GM23248 (cell line): ENCODE data around the gene NFXL1. TPM values are rescaled to one million over a fixed set of nuclear protein-coding genes. Genes with fewer than 3 reads are reported as not detected.

Experiments used
- DNase-seq: peaks from one replicate; pipeline ENCODE4 v3.0.0-alpha.2; 2015
- H2AFZ ChIP-seq: fragments of 200-600 bp; sonication (generic); 2 replicates; pipeline ENCODE4 v1.6.1; 2016; ENCODE audit warnings: antibody characterized with exemption
- H3F3A ChIP-seq: fragments of 200-600 bp; sonication (generic); 2 replicates; pipeline ENCODE4 v1.6.1; 2016; ENCODE audit warnings: mild to moderate bottlenecking, antibody characterized with exemption, mixed run types; ENCODE audit not compliant: insufficient read depth
- H3K27ac ChIP-seq: fragments of 200-600 bp; sonication (generic); 2 replicates; pipeline ENCODE4 v1.5.1; 2016; ENCODE audit warnings: mild to moderate bottlenecking
- H3K27me3 ChIP-seq: fragments of 200-600 bp; sonication (generic); replicated peaks from 2 replicates; pipeline ENCODE4 v1.6.1; 2016; ENCODE audit warnings: mild to moderate bottlenecking; ENCODE audit not compliant: insufficient read depth
- H3K36me3 ChIP-seq: fragments of 200-600 bp; sonication (generic); 2 replicates; pipeline ENCODE4 v1.6.1; 2016; ENCODE audit warnings: low read depth, mild to moderate bottlenecking
- H3K4me1 ChIP-seq: fragments of 200-600 bp; sonication (generic); 2 replicates; pipeline ENCODE4 v1.6.1; 2016; ENCODE audit warnings: mild to moderate bottlenecking; ENCODE audit not compliant: insufficient read depth
- H3K4me2 ChIP-seq: fragments of 200-600 bp; sonication (generic); one replicate; pipeline ENCODE4 v1.6.1; 2016; ENCODE audit warnings: mild to moderate bottlenecking; ENCODE audit not compliant: unreplicated experiment
- H3K4me3 ChIP-seq: fragments of 200-600 bp; sonication (generic); 2 replicates; pipeline ENCODE4 v1.5.1; 2016; ENCODE audit warnings: mild to moderate bottlenecking
- H3K79me2 ChIP-seq: fragments of 200-600 bp; sonication (generic); 2 replicates; pipeline ENCODE4 v1.6.1; 2016; ENCODE audit warnings: mild to moderate bottlenecking; ENCODE audit not compliant: insufficient read depth
- H3K9ac ChIP-seq: fragments of 200-600 bp; sonication (generic); 2 replicates; pipeline ENCODE4 v1.6.1; 2016; ENCODE audit warnings: mild to moderate bottlenecking
- H3K9me2 ChIP-seq: fragments of 200-600 bp; sonication (generic); 2 replicates; pipeline ENCODE4 v1.6.1; 2016; ENCODE audit warnings: mixed run types, mild to moderate bottlenecking, moderate library complexity; ENCODE audit not compliant: insufficient read depth
- H3K9me3 ChIP-seq: fragments of 200-600 bp; sonication (generic); one replicate; pipeline ENCODE4 v1.6.1; 2017; ENCODE audit warnings: low read depth
- H4K20me1 ChIP-seq: fragments of 200-600 bp; sonication (generic); 2 replicates; pipeline ENCODE4 v1.6.0; 2016; ENCODE audit not compliant: insufficient read depth
- EZH2 ChIP-seq: fragments of 200-600 bp; sonication (generic); IDR thresholded peaks from 2 replicates; pipeline ENCODE4 v1.6.1; 2018; ENCODE audit warnings: antibody characterized with exemption, mild to moderate bottlenecking; ENCODE audit not compliant: insufficient read depth, poor library complexity, severe bottlenecking
- EZH2phosphoT487 ChIP-seq: fragments of 200-600 bp; sonication (generic); IDR thresholded peaks from 2 replicates; pipeline ENCODE4 v1.6.1; 2018; ENCODE audit warnings: antibody characterized with exemption, moderate library complexity, mild to moderate bottlenecking, low read depth; ENCODE audit not compliant: insufficient read depth
- WGBS, 2 experiments: methylation state at CpG; one replicate each; pipeline ENCODE4 v1.1.6; 2015 to 2017; ENCODE audit warnings: low lambda C conversion rate in 2 of 2, low coverage in 1 of 2; ENCODE audit errors: missing lambda C conversion rate in 2 of 2; 5-methylcytosine and 5-hydroxymethylcytosine counted together
- in situ Hi-C: fragments of 300-500 bp; cut with MboI; formaldehyde crosslinking; loops from 2 replicates; pipeline ENCODE4 v1.15.0; 2020
- polyA plus RNA-seq: library from polyadenylated mRNA; unstranded; fragments of >200 nt; fragmentation: Nextera tagmentation; extraction: Ambion mirVana; gene quantifications from 2 replicates; pipeline ENCODE4 v1.2.1, GENCODE V29; 2016
- total RNA-seq: library from RNA; depleted of rRNA; stranded (reverse); fragments of >200 nt; shearing (Covaris generic); gene quantifications from 2 replicates; pipeline ENCODE4 v1.2.3, GENCODE V29; 2014

The NFXL1 gene
- total and polyA plus RNA-seq, 2 experiments from 2014 or later, result 4.6 to 7.7 TPM

DNA sequence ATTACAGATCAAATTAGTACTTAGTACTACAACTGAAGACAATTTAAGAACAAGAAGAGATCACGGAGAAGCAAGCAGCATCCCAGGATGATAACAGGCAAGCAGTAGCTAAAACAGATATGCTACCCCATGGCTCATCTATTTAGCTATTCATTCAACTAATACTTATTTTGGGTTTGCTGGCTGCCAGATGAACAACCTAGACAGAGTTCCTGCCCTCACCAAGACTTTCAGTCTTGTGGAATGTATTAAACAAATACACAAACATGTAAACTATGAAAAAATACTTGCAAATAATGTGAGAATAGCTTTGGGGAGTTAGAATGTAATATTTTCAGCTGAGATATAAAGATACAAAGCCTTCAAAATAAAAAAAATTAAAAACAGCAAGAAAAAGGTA is 74.1 kb downstream of the NFXL1 start:
- H3K4me2 ChIP-seq, result no peak overlapping the region
- no peak overlapping the region for H2AFZ ChIP-seq
- peaks cover 14% of the 10 kb centered on the region for H3K4me1 ChIP-seq
- H3K27ac ChIP-seq, result no peak overlapping the region
- H3F3A ChIP-seq, result peaks cover 25% of the 10 kb centered on the region
- in situ Hi-C loops, result no loop called here
- H4K20me1 ChIP-seq, result no peaks in the 10 kb centered on the region
- H3K9me3 ChIP-seq, result no peaks in the 10 kb centered on the region
- no peaks in the 10 kb centered on the region for H3K79me2 ChIP-seq
- no peak overlapping the region for H3K4me3 ChIP-seq
- no peak overlapping the region for H3K9ac ChIP-seq
- WGBS, 2 experiments, result 95 to 97% methylated on average over 1 of the region's 1 CpG
- H3K9me2 ChIP-seq, result no peaks in the 10 kb centered on the region
- TF ChIP-seq EZH2phosphoT487, result no peak
- no peak for TF ChIP-seq EZH2
- H3K27me3 ChIP-seq, result no peaks in the 10 kb centered on the region
- no peak for DNase-seq
- 0 out of 2 replicates have a peak, but pooled peaks cover 4% of the 10 kb centered on the region for H3K36me3 ChIP-seq

GRCh38 chr4:47839259-47839658 is 75.1 kb downstream of the NFXL1 start:
- no peak overlapping the region for H3K27ac ChIP-seq
- no peak overlapping the region for H2AFZ ChIP-seq
- H3K9me3 ChIP-seq, result no peaks in the 10 kb centered on the region
- no peaks in the 10 kb centered on the region for H3K9me2 ChIP-seq
- TF ChIP-seq EZH2phosphoT487 (no peak), EZH2 (no peak)
- peak; percentile 46 for DNase-seq
- no peak overlapping the region for H3K4me3 ChIP-seq
- in situ Hi-C loops, result loop anchor here (10.0 kb wide), 1 partner anchor 134 kb away; no protein-coding TSS in a partner anchor
- H3K36me3 ChIP-seq, result 0 out of 2 replicates have a peak, but pooled peaks cover 4% of the 10 kb centered on the region
- peaks cover 14% of the 10 kb centered on the region for H3K4me1 ChIP-seq
- no peak overlapping the region for H3K4me2 ChIP-seq
- 59 to 62% methylated on average over 5 of the region's 5 CpGs for WGBS, 2 experiments
- H4K20me1 ChIP-seq, result no peaks in the 10 kb centered on the region
- peaks cover 25% of the 10 kb centered on the region for H3F3A ChIP-seq
- H3K27me3 ChIP-seq, result no peaks in the 10 kb centered on the region
- H3K79me2 ChIP-seq, result no peaks in the 10 kb centered on the region
- H3K9ac ChIP-seq, result no peak overlapping the region

DNA sequence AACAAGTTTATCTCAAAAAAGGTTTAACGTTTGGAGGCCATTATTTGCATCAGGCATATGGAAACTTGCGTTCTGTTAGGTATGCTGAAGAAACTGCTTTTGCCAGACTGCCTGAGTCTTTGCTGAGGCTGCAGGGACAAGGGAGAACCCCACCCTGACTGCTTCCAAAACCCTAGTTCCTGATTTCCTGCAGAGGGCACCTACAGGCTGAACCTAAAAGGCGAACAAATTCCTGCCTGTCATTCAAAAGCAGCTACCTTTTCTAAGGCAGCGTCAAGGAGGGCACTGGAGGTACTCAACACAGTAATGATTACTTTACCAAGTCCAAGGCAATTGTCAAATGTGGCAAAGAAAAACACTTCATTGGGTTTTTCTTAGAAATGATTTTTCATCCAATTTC is 75.9 kb downstream of the NFXL1 start:
- H2AFZ ChIP-seq, result peak overlapping the region; percentile 83
- H3K9me3 ChIP-seq, result no peaks in the 10 kb centered on the region
- no peak overlapping the region for H3K9ac ChIP-seq
- H3K27ac ChIP-seq, result no peak overlapping the region
- no peak for TF ChIP-seq EZH2phosphoT487
- no peak for TF ChIP-seq EZH2
- H3K36me3 ChIP-seq, result no peaks in the 10 kb centered on the region
- peak overlapping the region; percentile 98 for H3K4me2 ChIP-seq
- H3K79me2 ChIP-seq, result no peaks in the 10 kb centered on the region
- 41 to 48% methylated on average over 4 of the region's 4 CpGs for WGBS, 2 experiments
- no peak overlapping the region; the same call in 1 of the 2 replicates for H3K4me3 ChIP-seq
- in situ Hi-C loops, result loop anchor here (10.0 kb wide), 1 partner anchor 134 kb away; no protein-coding TSS in a partner anchor
- peaks cover 25% of the 10 kb centered on the region for H3F3A ChIP-seq
- no peaks in the 10 kb centered on the region for H4K20me1 ChIP-seq
- H3K27me3 ChIP-seq, result no peaks in the 10 kb centered on the region
- H3K4me1 ChIP-seq, result peaks cover 14% of the 10 kb centered on the region
- no peaks in the 10 kb centered on the region for H3K9me2 ChIP-seq
- DNase-seq, result peak; percentile 16

DNA sequence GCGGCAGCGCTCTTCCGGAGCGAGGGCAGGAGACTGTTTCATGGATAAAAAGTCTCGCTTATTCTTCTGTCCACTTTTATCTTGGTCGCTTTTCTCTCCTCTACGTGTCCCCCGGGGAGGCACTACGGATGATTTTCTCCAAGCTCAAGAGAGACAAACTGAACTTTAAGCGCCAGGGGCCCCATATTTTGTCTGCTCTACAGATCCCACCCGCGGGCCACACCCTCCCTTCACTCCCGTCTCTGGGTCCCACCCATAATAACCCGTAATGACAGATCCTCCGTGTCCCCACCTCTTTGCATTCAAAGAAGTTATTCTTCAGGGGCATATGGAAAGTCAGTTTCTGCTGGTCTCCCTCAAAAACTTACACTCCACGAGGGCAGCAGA is 76.5 kb downstream of the NFXL1 start, which contains the start of gene CORIN:
Gene CORIN, minus strand, starts transcription at position 160 of the 387 bp plus-strand sequence. Its CDS starts 118 bp downstream, at position 42.
- H3K36me3 ChIP-seq, result no peaks in the 10 kb centered on the region
- H3K27ac ChIP-seq, result no peak within 1 kb of the TSS
- in situ Hi-C loops, result loop anchor here (10.0 kb wide), 1 partner anchor 133 kb away; no protein-coding TSS in a partner anchor
- H3K4me2 ChIP-seq, result peak within 1 kb of the TSS; percentile 98
- peak within 1 kb of the TSS; percentile 50 for H3K9ac ChIP-seq
- no peaks in the 10 kb centered on the region for H3K9me2 ChIP-seq
- H4K20me1 ChIP-seq, result no peaks in the 10 kb centered on the region
- peak; percentile 17 for DNase-seq
- TF ChIP-seq EZH2phosphoT487 (no peak), EZH2 (no peak)
- peaks cover 25% of the 10 kb centered on the region for H3F3A ChIP-seq
- peak within 1 kb of the TSS; percentile 73 for H3K4me3 ChIP-seq
- no peaks in the 10 kb centered on the region for H3K79me2 ChIP-seq
- 4% methylated on average over 16 of the region's 16 CpGs for WGBS, 2 experiments
- H3K27me3 ChIP-seq, result no peaks in the 10 kb centered on the region
- peak within 1 kb of the TSS; percentile 83 for H2AFZ ChIP-seq
- no peaks in the 10 kb centered on the region for H3K9me3 ChIP-seq
- H3K4me1 ChIP-seq, result peaks cover 10% of the 10 kb centered on the region
